GM19023 (cell line): Measurements from ENCODE around the gene IGSF9.

Experiments used
- ATAC-seq: cut with Tn5 transposase; IDR thresholded peaks from one replicate; pipeline ENCODE4 v1.9.1; 2021; ENCODE audit warnings: mild to moderate bottlenecking, moderate library complexity; ENCODE audit not compliant: unreplicated experiment

IGSF9 gene

GRCh38 chr1:159945483-159946241 is at the start of gene IGSF9:
TSS of gene IGSF9 (minus strand) at chr1:159945613. CDS start at chr1:159943454, 2,159 bp downstream.
- peak; percentile 67 for ATAC-seq

- no peak for ATAC-seq
Measured at GRCh38 chr1:159994896-159995295, 49.5 kb upstream of the IGSF9 start.

- ATAC-seq: no peak
Measured at GRCh38 chr1:159993911-159994310, 48.5 kb upstream of the IGSF9 start.

GRCh38 chr1:159992161-159992560 is 46.7 kb upstream of the IGSF9 start:
- ATAC-seq: no peak

- no peak for ATAC-seq
Measured at GRCh38 chr1:159991513-159991912, 46.1 kb upstream of the IGSF9 start.

- no peak for ATAC-seq
Measured at GRCh38 chr1:159990005-159990404, 44.6 kb upstream of the IGSF9 start.

- no peak for ATAC-seq
Measured at GRCh38 chr1:159989581-159989980, 44.2 kb upstream of the IGSF9 start.

GRCh38 chr1:159988006-159988405 is 42.6 kb upstream of the IGSF9 start:
- ATAC-seq: no peak

- no peak for ATAC-seq
Measured at GRCh38 chr1:159987186-159987585, 41.8 kb upstream of the IGSF9 start.

- ATAC-seq: no peak
Measured at GRCh38 chr1:159986531-159986930, 41.1 kb upstream of the IGSF9 start.

GRCh38 chr1:159986093-159986492 is 40.7 kb upstream of the IGSF9 start:
- ATAC-seq: no peak

- no peak for ATAC-seq
Measured at GRCh38 chr1:159985473-159985872, 40.1 kb upstream of the IGSF9 start.

- no peak for ATAC-seq
Measured at GRCh38 chr1:159983681-159984080, 38.3 kb upstream of the IGSF9 start.

- no peak for ATAC-seq
Measured at GRCh38 chr1:159982280-159982679, 36.9 kb upstream of the IGSF9 start.

- no peak for ATAC-seq
Measured at GRCh38 chr1:159981351-159982055, 36.1 kb upstream of the IGSF9 start.

- no peak for ATAC-seq
Measured at GRCh38 chr1:159980786-159981185, 35.4 kb upstream of the IGSF9 start.

GRCh38 chr1:159980076-159980475 is 34.7 kb upstream of the IGSF9 start:
- ATAC-seq: no peak

GRCh38 chr1:159979257-159979656 is 33.8 kb upstream of the IGSF9 start:
- no peak for ATAC-seq

GRCh38 chr1:159978107-159978398 is 32.6 kb upstream of the IGSF9 start:
- ATAC-seq: no peak

GRCh38 chr1:159977364-159978106 is 32.1 kb upstream of the IGSF9 start:
- no peak for ATAC-seq

- no peak for ATAC-seq
Measured at GRCh38 chr1:159974350-159974965, 29.0 kb upstream of the IGSF9 start.
